Stimulated activated CD4-positive, alpha-beta T cell treated with anti-CD3 and anti-CD28 coated beads, Interleukin-4, amount 100 ng/mL, for 1 hour (primary cell): Measurements from ENCODE around the gene ADAP1.
"Not testable (repeated sequence)": the region's sequence is repeated elsewhere in the genome, so short reads cannot be mapped to it uniquely, and the experiment has no call there.

Experiments
- DNase-seq: peaks from one replicate; pipeline ENCODE4 v3.0.0-alpha.2; 2020

Gene ADAP1

GRCh38 chr7:875476-876076 lies 78.9 kb downstream of the ADAP1 start:
- no peak for DNase-seq

- no peak for DNase-seq
Measured at GRCh38 chr7:875051-875450, 79.4 kb downstream of the ADAP1 start.

- no peak for DNase-seq
Measured at GRCh38 chr7:874031-874749, 80.3 kb downstream of the ADAP1 start.

DNA sequence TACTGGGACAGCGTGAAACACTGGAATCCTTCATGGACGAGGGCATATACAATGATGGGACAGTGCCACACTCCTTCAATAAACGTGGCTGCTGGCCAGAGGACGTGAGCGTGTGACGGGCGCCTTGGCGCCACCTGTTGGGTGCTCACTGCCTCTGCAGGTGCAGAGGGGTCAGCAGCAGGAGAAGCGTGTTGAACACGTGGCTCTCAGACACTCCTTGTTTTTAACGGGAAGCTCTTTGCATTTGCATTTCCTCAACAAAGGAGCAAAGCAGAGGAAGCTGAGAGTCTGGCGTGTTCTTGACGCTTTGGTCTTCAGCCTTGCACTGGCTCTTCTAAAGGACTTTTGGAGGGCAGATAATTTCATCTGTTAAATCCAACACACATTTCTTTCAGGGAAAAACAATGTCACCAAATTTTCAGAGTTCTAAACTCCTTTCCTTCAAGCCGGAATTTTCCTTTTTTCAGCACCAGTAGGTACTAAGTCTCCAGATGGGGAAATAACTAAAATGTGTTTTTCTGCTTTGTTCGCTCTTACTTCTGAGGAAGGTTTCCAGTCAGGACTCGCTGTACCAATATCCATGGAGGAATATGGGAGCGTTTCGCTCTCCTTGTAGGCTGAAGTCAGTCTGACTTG lies 81.0 kb downstream of the ADAP1 start:
- peak; percentile 70 for DNase-seq

DNA sequence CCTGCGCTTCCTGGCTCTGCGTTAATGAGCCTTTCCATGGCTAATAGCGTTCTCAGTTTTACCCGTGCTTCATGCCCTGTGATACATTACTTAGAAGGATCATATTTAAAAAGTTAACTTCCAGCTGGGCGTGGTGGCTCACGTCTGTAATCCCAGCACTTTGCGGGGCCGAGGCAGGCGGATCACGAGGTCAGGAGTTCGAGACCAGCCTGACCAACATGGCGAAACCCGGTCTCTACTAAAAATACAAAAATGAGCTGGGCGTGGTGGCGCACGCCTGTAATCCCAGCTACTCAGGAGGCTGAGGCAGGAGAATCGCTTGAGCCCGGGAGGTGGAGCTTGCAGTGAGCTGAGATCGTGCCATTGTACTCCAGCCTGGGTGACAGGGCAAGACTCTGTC lies 81.8 kb downstream of the ADAP1 start:
- DNase-seq, result not testable (repeated sequence)

GRCh38 chr7:871900-872537 lies 82.5 kb downstream of the ADAP1 start:
- no peak for DNase-seq

DNA sequence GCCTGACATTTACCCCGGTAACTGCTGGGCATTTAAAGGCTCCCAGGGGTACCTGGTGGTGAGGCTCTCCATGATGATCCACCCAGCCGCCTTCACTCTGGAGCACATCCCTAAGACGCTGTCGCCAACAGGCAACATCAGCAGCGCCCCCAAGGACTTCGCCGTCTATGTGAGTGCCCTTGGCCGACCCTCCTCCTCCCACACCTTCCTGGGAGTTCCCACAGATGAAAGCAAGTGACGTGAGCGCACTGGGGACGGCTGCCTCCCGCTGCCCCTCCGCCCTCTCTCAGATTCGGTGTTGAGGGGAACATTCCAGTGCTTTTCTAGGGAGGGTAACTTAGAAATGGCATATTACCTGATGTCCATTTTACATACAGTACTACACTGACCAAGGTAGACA lies 85.1 kb downstream of the ADAP1 start:
- no peak for DNase-seq

- no peak for DNase-seq
Measured at GRCh38 chr7:868189-868486, 86.3 kb downstream of the ADAP1 start.

DNA sequence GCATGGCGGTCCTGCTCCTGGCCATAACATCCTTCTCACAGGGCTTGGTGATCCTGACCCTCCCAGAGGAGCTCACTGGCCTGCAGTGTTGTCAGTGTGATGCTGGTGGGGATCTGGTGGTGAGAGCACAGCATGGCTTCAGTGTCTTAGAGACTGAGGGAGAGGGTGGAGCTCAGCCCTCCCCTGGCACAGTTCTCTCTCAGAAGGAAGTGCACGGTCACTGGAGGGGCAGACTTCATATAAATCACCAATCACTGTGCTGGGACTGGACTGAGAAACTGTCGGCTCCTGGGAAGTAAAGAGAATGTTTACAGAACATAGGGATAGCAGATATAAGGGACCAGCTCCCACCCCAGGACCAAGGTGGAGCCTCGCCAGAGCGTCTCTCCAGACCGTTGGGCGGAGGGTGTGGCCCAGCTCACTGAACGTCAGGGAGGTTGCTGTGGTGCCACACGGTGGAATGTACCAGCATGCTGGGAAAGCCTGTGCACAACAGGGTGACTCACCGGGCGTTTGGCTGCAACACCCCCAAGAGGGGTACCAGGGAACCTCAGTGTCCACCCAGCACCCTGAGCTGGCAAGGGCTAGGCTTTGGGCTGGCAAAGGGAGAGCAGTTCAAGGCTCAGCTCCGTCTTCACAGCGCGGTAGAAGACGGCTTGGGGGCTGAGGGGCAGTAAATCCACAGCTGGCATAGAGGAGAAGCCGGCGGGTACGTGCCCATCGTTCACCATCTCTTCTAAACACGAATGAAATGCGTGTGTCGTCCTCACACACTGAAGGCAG lies 86.9 kb downstream of the ADAP1 start:
- no peak for DNase-seq

GRCh38 chr7:867001-867405 lies 87.5 kb downstream of the ADAP1 start:
- no peak for DNase-seq

- DNase-seq, result no peak
Measured at GRCh38 chr7:865921-866320, 88.6 kb downstream of the ADAP1 start.

GRCh38 chr7:863106-863505 lies 91.4 kb downstream of the ADAP1 start:
- no peak for DNase-seq

- DNase-seq, result no peak
Measured at GRCh38 chr7:862157-862556, 92.3 kb downstream of the ADAP1 start.

- no peak for DNase-seq
Measured at GRCh38 chr7:861222-861621, 93.3 kb downstream of the ADAP1 start.

- DNase-seq, result no peak
Measured at GRCh38 chr7:860149-860548, 94.3 kb downstream of the ADAP1 start.

- no peak for DNase-seq
Measured at GRCh38 chr7:859359-860030, 95.0 kb downstream of the ADAP1 start.

DNA sequence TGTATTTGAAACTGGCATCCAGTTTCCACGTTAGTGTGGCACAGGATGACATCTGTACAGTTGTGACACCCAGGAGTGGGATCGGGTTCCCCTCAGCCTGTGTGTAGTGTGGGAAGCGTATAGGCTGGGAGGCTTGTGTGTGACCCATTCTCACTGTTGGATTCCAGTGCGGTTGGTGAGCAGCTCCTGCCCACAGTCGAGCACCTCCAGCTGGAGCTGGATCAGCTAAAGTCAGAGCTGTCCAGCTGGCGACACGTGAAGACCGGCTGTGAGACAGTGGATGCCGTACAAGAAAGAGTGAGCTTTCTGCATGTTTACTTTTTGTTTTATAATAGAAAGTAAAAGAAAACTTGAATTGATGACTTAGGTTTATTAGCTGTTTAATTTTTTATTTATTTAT lies 96.8 kb downstream of the ADAP1 start:
- DNase-seq, result no peak

GRCh38 chr7:856444-857095 lies 97.9 kb downstream of the ADAP1 start:
- DNase-seq, result no peak

- no peak for DNase-seq
Measured at GRCh38 chr7:855686-856369, 98.7 kb downstream of the ADAP1 start.

DNA sequence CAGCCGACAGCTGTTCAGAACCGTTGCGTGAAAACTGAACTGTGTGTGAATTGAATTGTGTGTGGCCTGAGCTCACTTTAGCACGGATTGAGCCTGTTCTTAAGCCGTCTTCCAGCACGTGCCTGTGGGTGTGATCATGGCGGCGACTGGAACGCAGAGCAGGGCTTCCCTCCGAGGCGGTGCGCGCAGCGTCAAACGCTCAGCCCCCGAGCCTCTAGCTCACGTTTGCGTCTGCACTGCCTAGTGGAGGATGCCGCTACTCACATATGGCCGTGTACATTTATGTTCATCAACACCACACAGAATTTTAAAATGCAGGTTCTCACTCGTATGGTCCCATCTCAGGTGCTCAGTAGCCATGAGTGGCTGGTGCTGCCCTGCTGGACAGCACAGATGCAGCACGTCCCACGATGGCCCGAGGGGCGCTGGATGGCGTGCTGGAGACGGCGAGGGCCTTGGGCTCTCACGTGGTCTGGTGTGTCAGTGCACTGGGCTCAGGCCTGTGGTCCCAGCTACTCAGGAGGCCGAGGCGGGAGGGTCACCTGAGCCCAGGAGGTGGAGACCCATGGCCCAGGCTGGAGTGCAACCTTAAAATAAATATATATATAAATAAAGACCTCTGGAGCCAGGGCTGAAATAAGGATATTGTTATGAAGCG lies 100.2 kb downstream of the ADAP1 start:
- DNase-seq, result no peak
